Fibroblast of skin of abdomen (primary cell): ENCODE results near the gene LACTB. TPM values are rescaled to one million over a fixed set of nuclear protein-coding genes. Genes with fewer than 3 reads are reported as not detected.

Experiments used
- DNase-seq: peaks from one replicate; pipeline ENCODE4 v3.0.0-alpha.2; 2013
- polyA plus RNA-seq, 2 experiments: library from polyadenylated mRNA; unstranded; fragments of 120-200 nt; gene quantifications; one replicate each; pipeline ENCODE4 v1.2.1, GENCODE V29; 2013; ENCODE audit not compliant: insufficient read length in 2 of 2

Gene LACTB
- 17.8 TPM for polyA plus RNA-seq (2013, experiment 1 of 2; ENCODE audit: insufficient read length)
- polyA plus RNA-seq (2013, experiment 2 of 2; ENCODE audit: insufficient read length), result 17.6 TPM

- peak; percentile 88 for DNase-seq
These were observed at the start of gene LACTB for GRCh38 chr15:63121382-63122001. Gene LACTB, plus strand, starts transcription at chr15:63121861. Its CDS starts 11 bp downstream, at chr15:63121872.

GRCh38 chr15:63072023-63072650, 49.5 kb upstream of the LACTB start:
- no peak for DNase-seq

- no peak for DNase-seq
These were observed 48.8 kb upstream of the LACTB start for GRCh38 chr15:63072809-63073277.

- peak; percentile 67 for DNase-seq
These were observed 48.0 kb upstream of the LACTB start for GRCh38 chr15:63073497-63074172.

- peak; percentile 80 for DNase-seq
These were observed 46.4 kb upstream of the LACTB start for GRCh38 chr15:63075015-63075983.

- no peak for DNase-seq
These were observed 45.5 kb upstream of the LACTB start for GRCh38 chr15:63075984-63076713.

GRCh38 chr15:63076714-63077046, 45.0 kb upstream of the LACTB start:
- no peak for DNase-seq

GRCh38 chr15:63077952-63078351, 43.7 kb upstream of the LACTB start:
- no peak for DNase-seq

- no peak for DNase-seq
These were observed 41.6 kb upstream of the LACTB start for GRCh38 chr15:63079947-63080626.

GRCh38 chr15:63080634-63081250, 40.9 kb upstream of the LACTB start:
- DNase-seq, result no peak

GRCh38 chr15:63082366-63082765, 39.3 kb upstream of the LACTB start:
- no peak for DNase-seq

- DNase-seq, result no peak
These were observed 38.6 kb upstream of the LACTB start for GRCh38 chr15:63083044-63083443.

- no peak for DNase-seq
These were observed 38.1 kb upstream of the LACTB start for GRCh38 chr15:63083541-63083940.

- no peak for DNase-seq
These were observed 36.9 kb upstream of the LACTB start for GRCh38 chr15:63084806-63085205.

GRCh38 chr15:63085289-63085688, 36.4 kb upstream of the LACTB start:
- no peak for DNase-seq

- peak; percentile 87 for DNase-seq
These were observed 35.4 kb upstream of the LACTB start for GRCh38 chr15:63086271-63086670.

- no peak for DNase-seq
These were observed 34.7 kb upstream of the LACTB start for GRCh38 chr15:63086947-63087346.

GRCh38 chr15:63088533-63089245, 33.0 kb upstream of the LACTB start:
- DNase-seq, result no peak

- DNase-seq, result peak; percentile 96
These were observed 32.2 kb upstream of the LACTB start for GRCh38 chr15:63089260-63090043.
